SW480 (cell line): ENCODE results near the gene NBEAL2.
"Not testable (repeated sequence)": the region's sequence is repeated elsewhere in the genome, so short reads cannot be mapped to it uniquely, and the experiment has no call there.

ENCODE experiments used
- DNase-seq: peaks from one replicate; pipeline ENCODE4 v3.0.0-alpha.2; 2016; ENCODE audit warnings: low spot score

NBEAL2 gene

DNA sequence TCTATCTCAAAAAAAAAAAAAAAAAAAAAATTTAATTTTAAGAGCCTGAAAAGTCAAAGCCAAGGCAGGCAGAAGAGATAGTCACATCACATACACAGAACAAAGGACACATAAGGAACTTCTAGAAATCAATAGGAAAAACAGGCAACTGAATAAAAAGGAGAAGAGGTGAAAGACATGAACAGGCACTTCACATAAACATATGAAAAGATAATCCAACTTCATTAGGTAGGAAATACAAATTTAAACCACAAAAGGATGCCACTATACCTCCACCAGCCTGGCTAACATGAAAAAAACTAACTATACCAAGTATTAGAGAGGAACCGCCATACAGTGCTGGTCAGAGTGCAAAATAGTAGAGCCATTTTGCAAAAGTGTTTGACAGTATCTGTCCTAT is 17.0 kb upstream of the NBEAL2 start:
- no peak for DNase-seq

DNA sequence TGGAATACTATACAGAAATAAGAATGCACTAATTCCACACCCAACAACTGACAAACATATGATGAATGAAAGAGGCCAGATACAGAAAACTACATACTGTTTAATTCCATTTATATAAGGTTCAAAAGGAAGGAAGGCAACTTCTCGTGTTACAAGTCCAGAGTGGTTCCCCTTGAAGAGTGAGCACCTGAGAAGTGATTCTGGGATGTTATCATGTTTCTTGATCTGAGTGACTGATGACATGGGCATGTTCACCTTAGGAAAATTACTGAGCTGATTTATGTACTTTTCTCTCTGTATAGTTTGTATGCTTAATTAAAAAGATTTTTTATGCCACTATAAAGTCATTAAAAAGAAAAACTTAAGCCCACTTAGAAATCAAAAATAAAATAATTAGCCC is 16.5 kb upstream of the NBEAL2 start:
- no peak for DNase-seq

DNA sequence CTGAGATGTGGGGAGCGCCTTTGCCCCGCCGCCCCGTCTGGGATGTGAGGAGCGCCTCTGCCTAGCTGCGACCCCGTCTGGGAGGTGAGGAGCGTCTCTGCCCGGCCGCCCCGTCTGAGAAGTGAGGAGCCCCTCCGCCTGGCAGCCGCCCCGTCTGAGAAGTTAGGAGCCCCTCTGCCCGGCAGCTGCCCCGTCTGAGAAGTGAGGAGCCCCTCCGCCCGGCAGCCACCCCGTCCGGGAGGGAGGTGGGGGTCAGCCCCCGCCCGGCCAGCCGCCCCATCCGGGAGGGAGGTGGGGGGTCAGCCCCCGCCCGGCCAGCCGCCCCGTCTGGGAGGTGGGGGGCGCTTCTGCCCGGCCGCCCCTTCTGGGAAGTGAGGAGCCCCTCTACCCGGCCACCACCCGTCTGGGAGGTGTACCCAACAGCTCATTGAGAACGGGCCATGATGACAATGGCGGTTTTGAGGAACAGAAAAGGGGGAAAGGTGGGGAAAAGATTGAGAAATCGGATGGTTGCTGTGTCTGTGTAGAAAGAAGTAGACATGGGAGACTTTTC is 15.4 kb upstream of the NBEAL2 start:
- DNase-seq = not testable (repeated sequence)

DNA sequence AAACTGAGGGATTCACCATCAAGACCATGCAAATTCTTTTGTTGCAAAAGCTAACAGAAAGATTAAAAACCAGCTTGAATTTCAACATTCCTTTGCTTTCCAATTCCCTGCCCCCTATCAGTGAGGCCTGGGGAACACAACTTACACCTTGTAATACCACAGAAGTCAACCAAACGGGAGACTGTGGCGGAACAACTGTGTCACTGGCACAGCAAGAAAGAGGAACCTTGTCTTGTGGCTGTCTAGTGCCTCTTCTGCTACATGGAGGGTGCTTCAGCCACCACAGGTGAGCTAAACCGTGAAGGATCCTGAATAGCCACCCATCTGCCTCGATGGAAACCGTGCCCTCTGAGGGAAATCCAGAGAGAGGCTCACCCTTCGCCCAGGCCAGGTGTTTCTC is 14.3 kb upstream of the NBEAL2 start:
- no peak for DNase-seq

DNA sequence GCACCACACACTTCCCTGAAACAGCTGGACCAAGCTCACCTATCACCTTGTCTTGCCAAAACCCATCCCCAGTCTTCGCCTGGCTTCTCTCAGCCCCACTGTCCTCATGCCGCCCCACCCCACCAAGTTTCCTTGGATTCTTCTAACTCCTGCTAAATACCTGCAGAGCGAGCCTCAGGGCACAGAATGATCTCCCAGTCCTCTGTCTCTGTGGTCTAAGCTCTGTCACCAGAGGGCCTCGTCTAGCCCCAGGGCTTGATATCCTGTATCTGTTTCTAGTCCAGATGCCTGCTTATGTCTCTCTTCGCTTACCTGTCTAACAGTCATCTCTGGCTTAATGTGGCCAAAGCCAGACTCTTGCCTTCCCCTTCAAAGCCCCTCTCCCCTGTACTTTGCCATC is 12.7 kb upstream of the NBEAL2 start:
- no peak for DNase-seq

DNA sequence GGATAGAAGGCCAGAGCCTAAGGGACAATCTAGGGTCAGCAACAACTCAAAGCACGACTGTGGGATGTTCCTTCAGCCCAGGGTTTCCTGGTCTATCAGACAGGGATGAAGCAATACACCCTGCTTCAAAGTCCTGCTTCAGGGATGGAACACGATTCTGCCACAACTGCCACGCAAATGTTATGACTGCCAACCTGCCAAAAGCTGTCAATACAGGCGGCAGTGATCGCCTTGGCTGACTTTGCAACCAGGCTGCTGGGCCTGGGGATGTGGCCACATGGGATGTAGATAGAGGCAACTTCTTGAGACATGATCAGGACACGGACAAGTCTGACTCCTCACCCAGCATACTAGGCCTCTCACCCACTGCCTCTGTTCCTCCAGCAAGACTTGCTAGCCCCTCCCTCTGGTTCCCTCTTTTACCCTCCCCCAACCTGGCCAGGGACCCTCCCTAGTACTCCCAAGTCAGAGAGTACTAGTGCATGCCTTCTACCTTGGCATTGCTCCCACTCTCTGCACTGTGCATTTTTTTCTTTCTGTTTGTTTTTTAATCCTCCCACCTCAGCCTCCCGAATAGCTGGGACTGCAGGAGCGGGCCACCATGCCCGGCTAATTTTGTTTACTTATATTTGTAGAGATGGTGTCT is 10.6 kb upstream of the NBEAL2 start:
- no peak for DNase-seq

DNA sequence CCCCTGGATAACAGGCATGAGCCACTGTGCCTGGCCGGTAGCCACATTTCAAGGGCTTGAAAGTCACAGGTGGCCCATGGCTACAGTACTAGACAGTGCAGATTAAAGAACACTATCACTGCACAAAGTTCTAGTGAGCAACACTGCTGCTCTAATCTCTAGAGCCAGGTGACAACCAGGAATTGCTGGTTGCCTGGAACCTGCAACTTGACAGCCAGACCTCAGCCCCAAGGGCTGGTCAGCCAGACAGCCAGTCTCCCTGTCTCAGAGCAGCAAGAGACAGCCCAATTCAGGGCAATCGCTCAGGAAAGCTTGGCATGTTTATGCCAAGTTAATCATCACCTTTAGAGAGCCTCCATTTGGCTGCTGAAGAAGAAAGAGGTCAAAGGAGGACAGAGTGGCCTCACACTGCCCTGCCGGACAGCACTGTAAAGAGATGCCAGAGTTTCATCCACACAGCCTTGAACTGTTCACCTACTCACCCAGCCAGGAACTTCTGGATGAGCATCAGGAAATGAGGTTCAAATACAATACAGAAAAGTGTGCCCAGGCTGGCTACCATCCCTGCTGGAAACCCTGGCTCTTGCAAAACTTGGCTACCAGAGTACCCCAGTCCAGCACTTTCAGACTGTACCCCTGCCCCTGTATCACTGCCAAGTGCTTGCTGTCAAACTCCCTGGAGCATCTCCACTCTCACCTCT is 8.9 kb upstream of the NBEAL2 start:
- DNase-seq = no peak

DNA sequence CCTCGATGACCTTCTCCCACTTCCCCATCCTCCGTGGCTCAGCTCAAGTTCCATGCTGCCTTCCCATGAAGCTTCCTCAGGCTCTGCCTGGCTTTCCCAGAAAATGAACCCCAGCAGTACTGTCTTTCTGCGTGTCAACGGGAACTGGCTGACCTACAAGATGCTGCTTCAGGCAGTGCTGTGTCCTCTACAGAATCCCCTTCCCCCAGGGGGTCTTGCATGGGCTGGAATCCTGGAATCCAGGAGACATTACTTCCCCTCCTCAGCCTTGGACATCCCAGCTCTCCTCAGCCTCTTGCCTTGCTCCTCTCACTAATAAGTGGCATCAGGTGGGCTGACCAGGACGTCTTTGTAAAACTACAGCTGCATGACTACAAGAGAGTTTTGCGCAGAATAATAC is 8.3 kb upstream of the NBEAL2 start:
- DNase-seq = no peak

DNA sequence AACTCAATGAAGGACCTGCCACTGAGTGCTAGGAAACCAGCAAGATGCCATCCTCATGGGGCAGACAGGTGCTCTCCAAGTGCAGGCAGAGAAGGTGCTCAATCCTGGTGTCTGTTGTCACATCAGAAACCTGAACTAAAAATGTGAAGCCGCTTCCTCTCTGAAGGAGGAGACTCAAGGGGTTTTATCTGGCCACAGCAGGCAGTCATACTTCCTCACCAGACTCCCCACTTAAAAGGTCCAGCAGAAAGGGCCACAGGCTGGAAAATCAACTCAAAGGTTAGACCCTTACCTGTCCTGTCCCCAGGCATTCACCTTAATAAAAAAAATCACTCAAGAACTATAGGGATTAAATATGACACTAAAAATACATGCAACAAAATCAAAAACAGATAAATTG is 7.7 kb upstream of the NBEAL2 start:
- DNase-seq = no peak

DNA sequence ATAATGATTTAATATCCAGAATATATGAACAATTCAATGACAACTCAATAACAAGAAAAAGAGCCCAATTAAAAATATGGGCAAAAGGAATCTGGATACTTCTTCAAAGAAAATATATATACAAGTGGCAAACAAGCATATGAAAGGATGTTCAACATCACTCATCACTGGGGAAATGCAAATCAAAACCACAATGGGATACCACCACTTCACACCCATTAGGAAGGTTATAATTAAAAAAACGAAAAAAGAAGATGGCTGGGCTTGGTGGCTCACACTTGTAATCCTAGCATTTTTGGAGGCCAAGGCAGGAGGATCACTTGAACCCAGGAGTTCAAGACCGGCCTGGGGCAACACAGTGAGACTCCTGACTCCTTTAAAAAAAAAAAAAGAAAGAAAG is 7.1 kb upstream of the NBEAL2 start:
- DNase-seq = no peak

DNA sequence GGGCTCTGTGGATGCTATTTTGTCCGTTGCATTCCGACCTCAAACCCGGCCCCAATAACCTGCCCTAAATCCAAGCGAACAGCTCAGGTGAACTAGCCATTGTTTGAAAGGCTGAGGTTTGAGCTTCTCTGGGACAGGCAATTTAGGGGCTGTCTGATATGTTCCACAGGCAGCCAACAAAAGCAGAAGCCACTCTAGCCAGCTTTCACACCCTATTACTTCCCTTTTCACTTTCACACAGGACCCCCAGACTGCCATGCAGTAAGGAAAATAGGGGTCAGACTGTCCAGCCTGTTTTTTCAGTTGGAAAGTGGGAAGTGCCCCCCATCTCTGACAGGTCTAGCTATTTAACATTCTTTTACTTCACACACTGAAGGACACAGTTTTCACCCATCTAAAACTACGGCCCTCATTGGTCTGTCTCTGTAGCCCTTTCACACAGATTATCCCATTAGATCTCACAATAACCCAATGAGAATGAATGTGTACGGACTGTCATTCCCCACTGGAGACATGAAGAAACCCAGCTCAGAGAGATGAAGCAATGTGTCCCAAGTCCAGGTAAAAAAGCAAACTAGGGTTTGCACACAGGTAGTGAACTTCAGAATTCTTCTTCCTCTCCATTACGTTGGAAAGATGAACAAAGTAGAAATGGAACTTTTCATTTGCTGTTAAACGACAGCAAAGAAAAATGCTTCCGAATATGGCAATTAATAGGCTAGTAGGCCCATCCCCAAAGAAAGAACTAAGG is 4.9 kb upstream of the NBEAL2 start:
- DNase-seq = no peak

DNA sequence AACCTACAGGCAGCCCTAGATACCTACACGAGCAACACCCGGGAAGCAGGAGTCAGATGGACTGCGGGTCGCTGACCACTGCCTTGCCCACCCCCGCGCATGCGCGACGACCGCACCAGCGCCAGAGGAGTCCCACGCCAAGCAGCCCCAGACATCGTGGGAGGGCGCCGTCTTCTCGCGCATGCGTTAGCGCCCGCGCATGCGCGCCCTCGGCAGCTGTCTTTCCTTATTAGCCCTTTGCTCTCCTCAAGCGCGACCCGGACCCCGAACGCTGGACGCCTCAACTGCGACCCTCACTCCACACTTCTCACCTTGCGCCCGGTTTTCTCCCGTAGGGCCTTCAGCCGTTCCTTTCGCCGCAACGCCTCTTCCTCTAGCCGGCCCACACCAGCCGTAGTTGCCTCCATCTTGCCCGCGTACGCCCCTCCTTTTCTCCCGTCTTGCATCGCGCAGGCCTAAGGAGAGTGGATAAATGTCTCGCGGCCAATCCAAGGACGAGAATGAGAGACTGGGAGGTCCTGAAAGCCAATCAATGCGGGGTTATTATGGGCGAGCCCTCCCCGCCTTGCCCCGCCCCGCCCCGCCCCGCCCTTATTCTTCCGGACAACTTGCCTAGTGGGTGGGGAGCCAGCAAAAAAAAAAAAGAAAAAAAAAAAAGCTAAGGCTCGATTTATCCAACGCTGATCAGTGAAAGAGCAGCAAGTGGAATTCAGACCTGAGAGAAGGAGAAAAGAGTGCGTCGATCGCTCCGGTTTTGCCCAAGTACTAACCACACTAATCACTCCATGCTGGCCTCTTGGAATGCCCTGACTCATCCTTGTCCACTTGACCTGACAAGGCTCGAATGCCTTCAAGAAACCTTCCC is 2.9 kb upstream of the NBEAL2 start, which contains the start of gene CCDC12:
TSS of gene CCDC12 (minus strand) at position 420 of the 865 bp plus-strand sequence. CDS start at position 407, 13 bp downstream.
- peak; percentile 99 for DNase-seq

DNA sequence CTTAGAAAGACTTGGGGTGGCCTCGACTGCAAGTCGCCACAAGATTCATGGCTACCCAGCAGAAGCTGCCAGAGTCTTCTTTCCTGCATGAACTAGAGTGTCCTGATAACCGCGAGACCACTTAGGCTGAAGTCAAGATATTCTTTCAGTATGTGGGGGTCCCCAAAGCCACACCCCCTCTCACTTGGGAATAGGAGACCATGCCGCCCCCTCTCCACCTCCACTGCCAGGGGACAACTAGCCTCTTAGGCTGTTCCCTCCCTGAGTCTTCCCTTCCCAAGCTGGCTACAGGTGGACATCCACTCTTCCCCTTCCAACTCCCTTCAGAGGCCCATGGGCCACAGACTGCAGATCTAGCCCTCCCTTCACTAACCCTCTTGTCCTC is 1.7 kb upstream of the NBEAL2 start:
- DNase-seq = no peak

DNA sequence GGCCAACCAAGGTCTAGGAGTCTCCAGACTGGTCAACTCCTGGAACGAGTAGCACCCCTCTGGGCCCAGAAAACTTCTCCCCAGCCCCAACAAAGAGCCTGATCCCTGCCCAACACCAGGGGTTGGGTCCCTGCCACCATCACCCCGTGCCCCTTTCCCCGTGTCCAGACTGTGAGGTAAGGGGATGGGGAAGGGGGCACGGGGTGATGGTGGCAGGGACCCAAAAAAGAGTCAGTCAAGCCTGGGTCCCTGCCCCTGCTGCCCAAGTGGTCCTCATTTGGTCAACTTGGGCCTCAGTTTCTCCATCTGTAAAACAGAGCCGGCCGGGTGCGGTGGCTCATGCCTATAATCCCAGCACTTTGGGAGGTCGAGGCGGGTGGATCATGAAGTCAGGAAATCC is 1.1 kb upstream of the NBEAL2 start:
- DNase-seq = no peak

DNA sequence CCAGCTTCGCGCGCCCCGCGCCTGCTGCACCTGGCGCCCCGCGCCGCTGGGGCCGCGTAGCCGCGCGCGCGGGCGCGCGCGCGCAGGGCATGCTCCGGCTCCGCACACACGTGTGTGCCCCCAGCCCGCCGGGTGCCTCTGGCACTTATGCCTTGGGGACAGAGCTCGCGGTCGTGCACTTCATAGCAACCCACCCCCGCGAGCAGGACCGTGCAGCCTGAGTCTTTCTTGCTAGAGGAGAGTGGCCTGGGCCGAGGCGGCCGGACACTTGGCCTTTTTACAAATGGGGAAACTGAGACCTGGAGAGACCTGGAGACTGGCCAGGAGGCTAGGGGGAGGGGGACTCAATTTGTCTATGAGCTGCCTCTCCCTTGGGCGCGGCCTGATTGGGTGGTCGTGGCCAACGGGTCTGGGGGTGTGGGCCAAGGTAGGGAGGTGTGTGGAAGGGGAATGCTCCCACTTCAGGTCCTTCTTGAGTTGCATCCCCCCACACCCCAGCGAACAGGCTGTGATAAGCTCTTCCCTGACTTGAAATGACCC is 562 bp downstream of the NBEAL2 start:
- peak; percentile 26 for DNase-seq

DNA sequence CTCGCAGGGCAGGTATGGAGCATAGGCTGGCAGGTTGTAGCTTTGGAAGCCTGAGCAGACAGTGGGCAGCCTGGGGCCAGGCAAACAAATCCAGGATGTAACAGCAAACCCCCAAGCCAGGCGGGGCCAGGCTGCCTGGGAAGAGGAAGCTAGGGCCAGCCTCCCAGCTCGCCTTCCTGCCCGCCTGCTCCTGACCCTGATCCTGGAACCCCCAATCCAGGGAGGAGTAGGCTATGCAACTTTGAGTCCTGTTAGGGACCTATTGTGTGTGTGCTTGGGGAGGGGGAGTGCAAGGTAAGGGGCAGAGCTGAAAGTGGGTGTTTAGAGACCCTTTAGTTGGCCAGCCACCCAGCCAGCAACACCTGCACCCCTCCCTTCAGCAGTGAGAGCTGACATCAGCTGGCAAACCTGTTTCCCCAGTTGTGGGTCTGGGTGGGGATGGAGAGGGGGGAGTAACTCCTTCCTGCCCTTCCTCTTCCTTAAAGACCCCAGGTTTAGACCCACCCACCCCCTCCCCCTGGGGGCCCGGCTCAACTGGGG is 2.5 kb downstream of the NBEAL2 start:
- no peak for DNase-seq

DNA sequence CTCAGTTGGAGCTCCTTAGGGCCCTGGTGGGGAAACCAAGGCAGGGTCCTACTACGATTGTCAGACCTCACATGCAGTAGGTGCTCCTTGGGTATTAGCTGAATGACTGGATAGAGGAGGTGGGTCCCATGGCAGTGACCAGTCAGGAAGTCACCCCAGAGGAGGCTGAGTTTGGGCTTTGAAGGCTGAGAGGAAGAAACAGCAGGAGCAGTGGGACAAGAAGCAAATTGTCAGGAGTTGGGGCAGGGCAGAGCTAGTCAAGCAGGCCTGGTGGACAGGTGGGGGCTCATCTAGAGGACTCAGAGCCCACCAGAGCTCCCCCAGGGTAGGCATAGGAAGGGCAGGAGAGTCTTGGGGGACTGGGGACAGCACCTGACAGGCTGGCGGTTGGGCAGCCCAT is 3.1 kb downstream of the NBEAL2 start:
- no peak for DNase-seq

DNA sequence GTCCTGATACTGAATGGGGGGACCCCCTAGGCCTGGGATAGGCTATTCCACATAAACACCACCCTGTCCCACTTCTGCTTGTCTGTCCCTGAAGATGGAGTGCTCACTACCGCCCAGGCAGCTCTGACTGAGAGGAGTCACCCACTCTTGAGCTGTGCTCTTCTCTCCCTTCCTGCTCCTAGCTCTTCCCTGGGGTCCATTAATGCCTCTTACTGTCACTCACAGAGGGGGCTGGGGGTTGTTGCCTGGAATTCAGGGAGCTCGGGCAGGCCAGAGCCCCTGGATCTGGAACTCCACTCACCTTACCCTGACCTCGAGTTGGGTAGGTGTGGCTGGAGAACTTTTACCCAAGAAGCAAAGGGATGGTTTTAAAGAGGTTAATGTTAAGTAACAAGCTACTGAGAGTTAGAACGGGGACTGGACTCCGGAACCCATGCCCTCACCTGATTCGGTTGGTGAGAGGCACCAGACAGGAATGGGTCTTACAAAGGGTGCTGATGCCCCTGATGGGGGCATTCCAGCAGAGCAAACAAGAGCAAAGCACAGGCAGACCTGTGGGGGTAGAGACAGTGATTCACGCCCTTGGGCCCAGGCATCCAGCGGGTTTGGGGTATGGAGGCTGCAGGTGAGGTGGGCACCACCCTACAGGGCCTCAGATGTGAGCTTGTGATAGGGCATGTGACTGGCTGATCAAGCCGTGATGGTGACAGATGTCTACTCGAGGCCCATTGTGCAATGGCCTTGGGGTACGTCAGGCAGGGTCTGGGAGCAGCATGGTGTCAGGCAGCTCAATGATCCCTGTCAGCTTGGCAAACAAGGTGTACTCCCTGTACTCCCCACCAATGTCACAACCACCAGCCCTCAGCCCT is 5.4 kb downstream of the NBEAL2 start:
- no peak for DNase-seq

DNA sequence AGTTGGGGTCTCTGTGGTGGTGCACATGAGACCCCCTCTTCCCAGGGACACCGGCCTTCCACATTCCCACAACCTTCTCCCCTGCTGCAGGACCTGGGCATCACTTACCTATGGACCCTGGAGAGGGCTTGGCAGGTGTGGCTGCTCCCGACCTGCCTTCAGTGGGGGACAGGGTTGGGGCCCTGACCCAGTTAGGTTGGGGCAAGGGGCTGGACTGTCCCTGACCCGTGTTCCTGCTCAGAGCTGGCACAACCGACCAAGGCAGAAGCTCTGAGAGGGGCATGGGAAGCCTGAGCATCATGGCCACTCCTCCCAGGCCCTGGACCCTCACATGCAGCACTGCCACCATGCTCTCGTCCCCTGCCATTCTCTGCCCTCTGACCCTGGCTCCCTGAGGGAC is 6.1 kb downstream of the NBEAL2 start:
- no peak for DNase-seq

DNA sequence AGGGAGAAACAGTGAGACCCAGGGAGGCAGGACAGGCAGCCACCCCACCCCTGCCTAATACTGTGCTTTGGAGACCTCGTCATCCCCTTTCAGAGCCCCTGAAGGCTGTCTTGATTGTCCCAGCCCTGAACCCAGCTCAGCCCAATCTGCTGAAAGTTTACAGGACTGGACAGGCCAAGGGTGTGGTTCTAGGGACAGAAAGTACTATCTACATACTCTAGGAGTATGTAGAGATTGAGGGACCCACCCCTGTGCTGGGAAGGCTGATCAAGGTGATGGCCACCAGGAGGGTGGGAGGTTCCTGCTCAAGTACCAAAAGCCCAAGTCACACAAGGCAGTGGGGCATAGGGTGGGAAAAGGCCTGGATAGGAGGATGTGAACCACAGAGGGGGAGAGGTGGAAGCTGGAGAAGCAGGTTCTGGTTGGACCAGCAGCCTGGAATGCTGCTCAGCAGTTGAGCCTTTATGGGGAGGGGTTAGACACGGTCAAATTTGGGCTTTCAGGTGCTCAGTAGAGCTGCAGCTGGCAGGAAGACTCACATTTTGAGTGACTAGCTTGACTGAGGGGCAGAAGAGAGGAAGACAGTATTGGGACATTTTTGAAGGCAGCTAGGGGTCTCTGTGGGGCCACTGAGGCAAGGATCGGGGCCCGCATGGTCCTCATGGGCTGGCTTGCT is 6.7 kb downstream of the NBEAL2 start:
- DNase-seq = no peak
